Large intestine (tissue), 12 donors: ENCODE measurements around the gene MLH3. TPM values are rescaled to one million over a fixed set of nuclear protein-coding genes. Genes with fewer than 3 reads are reported as not detected.
A peak's percentile ranks its signal among the peaks of the same experiment; 100 is the strongest.

Source experiments
- DNase-seq, 2 donors: peaks; one replicate each; pipeline versions ENCODE4 v3.0.0 to v3.0.0-alpha.2; 2013
- H3K27ac ChIP-seq: one replicate; pipeline ENCODE4 v1.5.1; 2013; ENCODE audit warnings: low read length
- H3K27me3 ChIP-seq: 2 replicates; pipeline ENCODE4 v1.6.1; 2013; ENCODE audit warnings: low read length; ENCODE audit not compliant: control insufficient read depth, insufficient read depth
- H3K36me3 ChIP-seq: 2 replicates; pipeline ENCODE4 v1.6.1; 2013; ENCODE audit warnings: low read length; ENCODE audit not compliant: control insufficient read depth, insufficient read depth
- H3K4me1 ChIP-seq: one replicate; pipeline ENCODE4 v1.6.1; 2013; ENCODE audit warnings: low read length; ENCODE audit not compliant: control insufficient read depth, insufficient read depth
- H3K4me3 ChIP-seq: one replicate; pipeline ENCODE4 v1.5.1; 2013; ENCODE audit warnings: low read length
- H3K9me3 ChIP-seq: one replicate; pipeline ENCODE4 v1.6.1; 2013; ENCODE audit warnings: mild to moderate bottlenecking, low read depth, low read length, moderate library complexity; ENCODE audit not compliant: control insufficient read depth
- WGBS: methylation state at CpG from one replicate; pipeline ENCODE4 v1.1.5; 2013; ENCODE audit warnings: low lambda C conversion rate; ENCODE audit not compliant: insufficient coverage; 5-methylcytosine and 5-hydroxymethylcytosine counted together
- long read RNA-seq, 11 donors: transcript quantifications; one replicate each; lab custom pipeline, GENCODE V29; 2026
- polyA plus RNA-seq: library from polyadenylated mRNA; unstranded; fragments of 120-200 nt; gene quantifications from one replicate; pipeline ENCODE4 v1.2.1, GENCODE V29; 2013

MLH3 gene
- polyA plus RNA-seq = 21.8 TPM
- long read RNA-seq, donor 1, partial matches to known transcripts = 0 of 3 reads
- long read RNA-seq, donor 1, other reads (novel, unspliced or antisense) = 0 of 3 reads
- long read RNA-seq, donor 2, partial matches to known transcripts = 0 of 2 reads
- long read RNA-seq, donor 2, other reads (novel, unspliced or antisense) = 0 of 2 reads
- long read RNA-seq, donor 3 = 0 reads
- long read RNA-seq, donor 4 = 0 reads
- long read RNA-seq, donor 5, partial matches to known transcripts = 0 of 5 reads
- long read RNA-seq, donor 5, other reads (novel, unspliced or antisense) = 0 of 5 reads
- long read RNA-seq, donor 6, partial matches to known transcripts = 7 of 10 reads
- long read RNA-seq, donor 6, other reads (novel, unspliced or antisense) = 0 of 10 reads
- long read RNA-seq, donor 7, partial matches to known transcripts = 11 of 13 reads
- long read RNA-seq, donor 7, other reads (novel, unspliced or antisense) = 0 of 13 reads
- long read RNA-seq, donor 8, partial matches to known transcripts = 10 of 14 reads
- long read RNA-seq, donor 8, other reads (novel, unspliced or antisense) = 0 of 14 reads
- long read RNA-seq, donor 9, transcript MLH3-207 (2 exons, 700 nt) = major isoform, 5 of 5 reads
- long read RNA-seq, donor 9, partial matches to known transcripts = 0 of 5 reads
- long read RNA-seq, donor 9, other reads (novel, unspliced or antisense) = 0 of 5 reads
- long read RNA-seq, donor 10, full-length matches to known transcripts = 4 of 4 reads
- long read RNA-seq, donor 10, partial matches to known transcripts = 0 of 4 reads
- long read RNA-seq, donor 10, other reads (novel, unspliced or antisense) = 0 of 4 reads
- long read RNA-seq, donor 11, partial matches to known transcripts = 0 of 1 reads
- long read RNA-seq, donor 11, other reads (novel, unspliced or antisense) = 0 of 1 reads

- H3K27me3 ChIP-seq = no peaks in the 10 kb centered on the region
- peaks cover 6% of the 10 kb centered on the region for H3K4me1 ChIP-seq
- no peaks in the 10 kb centered on the region for H3K9me3 ChIP-seq
- peaks cover 6% of the 10 kb centered on the region for H3K36me3 ChIP-seq
- H3K27ac ChIP-seq = peak within 1 kb of the TSS; percentile 84
- peak within 1 kb of the TSS; percentile 65 for H3K4me3 ChIP-seq
- WGBS = no CpG with 5 or more reads among the region's 59 CpGs
- DNase-seq = peak; percentile 88 to 94
Observed at GRCh38 chr14:75050852-75051555, at the start of gene MLH3. MLH3 (minus strand) TSS chr14:75051467; CDS start chr14:75049655, 1,812 bp downstream.

- H3K4me1 ChIP-seq = peaks cover 16% of the 10 kb centered on the region
- no peaks in the 10 kb centered on the region for H3K9me3 ChIP-seq
- H3K27ac ChIP-seq = peak overlapping the region; percentile 13
- no peak for DNase-seq
- no peak overlapping the region for H3K4me3 ChIP-seq
- peaks cover 74% of the 10 kb centered on the region for H3K36me3 ChIP-seq
- WGBS = no CpG with 5 or more reads among the region's 1 CpG
- H3K27me3 ChIP-seq = no peaks in the 10 kb centered on the region
Observed at GRCh38 chr14:75098682-75099081, 47.4 kb upstream of the MLH3 start.

GRCh38 chr14:75098212-75098611, 46.9 kb upstream of the MLH3 start:
- H3K9me3 ChIP-seq = no peaks in the 10 kb centered on the region
- peaks cover 16% of the 10 kb centered on the region for H3K4me1 ChIP-seq
- H3K27me3 ChIP-seq = no peaks in the 10 kb centered on the region
- no peak overlapping the region for H3K4me3 ChIP-seq
- DNase-seq = peak; percentile 12 to 68
- H3K36me3 ChIP-seq = peaks cover 70% of the 10 kb centered on the region
- H3K27ac ChIP-seq = peak overlapping the region; percentile 13

GRCh38 chr14:75096959-75097358, 45.7 kb upstream of the MLH3 start:
- Histone ChIP-seq H3K27me3 (no peaks in the 10 kb centered on the region), H3K4me1 (peaks cover 16% of the 10 kb centered on the region), H3K27ac (no peak overlapping the region), H3K36me3 (peaks cover 70% of the 10 kb centered on the region), H3K4me3 (no peak overlapping the region), H3K9me3 (no peaks in the 10 kb centered on the region)
- DNase-seq = no peak
- WGBS = 100% methylated on average over 1 of the region's 6 CpGs

- no CpG with 5 or more reads among the region's 4 CpGs for WGBS
- H3K4me3 ChIP-seq = no peak overlapping the region
- no peak overlapping the region for H3K27ac ChIP-seq
- peaks cover 16% of the 10 kb centered on the region for H3K4me1 ChIP-seq
- H3K36me3 ChIP-seq = peaks cover 69% of the 10 kb centered on the region
- DNase-seq = no peak
- no peaks in the 10 kb centered on the region for H3K27me3 ChIP-seq
- no peaks in the 10 kb centered on the region for H3K9me3 ChIP-seq
Observed at GRCh38 chr14:75095690-75096089, 44.4 kb upstream of the MLH3 start.

- WGBS = no CpG with 5 or more reads among the region's 3 CpGs
- H3K4me1 ChIP-seq = peaks cover 16% of the 10 kb centered on the region
- H3K27ac ChIP-seq = no peak overlapping the region
- H3K9me3 ChIP-seq = no peaks in the 10 kb centered on the region
- DNase-seq = no peak
- H3K36me3 ChIP-seq = peaks cover 66% of the 10 kb centered on the region
- H3K4me3 ChIP-seq = no peak overlapping the region
- no peaks in the 10 kb centered on the region for H3K27me3 ChIP-seq
Observed at GRCh38 chr14:75094896-75095295, 43.6 kb upstream of the MLH3 start.

GRCh38 chr14:75092698-75093097, 41.4 kb upstream of the MLH3 start:
- peaks cover 61% of the 10 kb centered on the region for H3K36me3 ChIP-seq
- no peak overlapping the region for H3K27ac ChIP-seq
- H3K4me1 ChIP-seq = peaks cover 4% of the 10 kb centered on the region
- 100% methylated on average over 1 of the region's 2 CpGs for WGBS
- no peak overlapping the region for H3K4me3 ChIP-seq
- DNase-seq = no peak
- no peaks in the 10 kb centered on the region for H3K27me3 ChIP-seq
- no peaks in the 10 kb centered on the region for H3K9me3 ChIP-seq

- 100% methylated on average over 1 of the region's 8 CpGs for WGBS
- DNase-seq = no peak
- no peaks in the 10 kb centered on the region for H3K9me3 ChIP-seq
- H3K27ac ChIP-seq = no peak overlapping the region
- no peaks in the 10 kb centered on the region for H3K27me3 ChIP-seq
- peaks cover 61% of the 10 kb centered on the region for H3K36me3 ChIP-seq
- no peak overlapping the region for H3K4me3 ChIP-seq
- H3K4me1 ChIP-seq = no peaks in the 10 kb centered on the region
Observed at GRCh38 chr14:75091251-75091650, 40.0 kb upstream of the MLH3 start.

- DNase-seq = no peak
- Histone ChIP-seq H3K27ac (no peak overlapping the region), H3K4me1 (no peaks in the 10 kb centered on the region), H3K9me3 (no peaks in the 10 kb centered on the region), H3K4me3 (no peak overlapping the region), H3K36me3 (peaks cover 60% of the 10 kb centered on the region), H3K27me3 (no peaks in the 10 kb centered on the region)
- no CpG with 5 or more reads among the region's 3 CpGs for WGBS
Observed at GRCh38 chr14:75090353-75090752, 39.1 kb upstream of the MLH3 start.
